GM21619 (cell line): ENCODE measurements around the gene DNAJB13.
A peak's percentile ranks its signal among the peaks of the same experiment; 100 is the strongest.
"Not testable (repeated sequence)": the region's sequence is repeated elsewhere in the genome, so short reads cannot be mapped to it uniquely, and the experiment has no call there.

Experiments used
- ATAC-seq: cut with Tn5 transposase; IDR thresholded peaks from one replicate; pipeline ENCODE4 v1.9.1; 2021; ENCODE audit not compliant: unreplicated experiment

DNAJB13 gene

GRCh38 chr11:73976451-73977151 lies 25.8 kb downstream of the DNAJB13 start:
- ATAC-seq = no peak

GRCh38 chr11:73977856-73978519 lies 27.2 kb downstream of the DNAJB13 start:
- no peak for ATAC-seq

DNA sequence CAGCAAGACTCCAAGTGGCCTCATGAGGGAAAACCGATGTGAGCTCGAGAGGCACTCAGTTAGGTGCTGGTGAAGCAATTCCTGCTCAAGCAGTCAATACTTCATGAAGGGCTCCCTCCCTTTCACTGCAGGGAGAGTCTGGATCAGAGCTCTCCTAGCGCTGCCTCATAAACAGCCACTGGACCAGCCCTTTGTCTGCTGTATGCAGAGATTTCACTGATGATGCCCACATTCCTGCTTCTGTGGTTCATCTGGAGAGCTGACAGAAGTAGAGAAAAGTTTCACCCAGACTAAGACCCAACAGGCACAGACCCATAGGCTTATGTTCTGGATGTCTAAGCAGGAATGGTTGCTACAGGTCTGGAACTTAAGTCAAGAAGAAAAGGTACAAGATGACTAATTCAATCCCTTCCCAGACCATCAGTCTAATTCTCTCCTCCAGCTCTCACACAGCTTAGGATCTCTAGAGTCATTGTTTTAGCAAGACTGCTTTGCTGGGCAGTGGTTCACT lies 27.8 kb downstream of the DNAJB13 start:
- no peak for ATAC-seq

- ATAC-seq = peak; percentile 38
Observed at GRCh38 chr11:73980001-73980961, 29.5 kb downstream of the DNAJB13 start.

- no peak for ATAC-seq
Observed at GRCh38 chr11:73981051-73981805, 30.4 kb downstream of the DNAJB13 start.

DNA sequence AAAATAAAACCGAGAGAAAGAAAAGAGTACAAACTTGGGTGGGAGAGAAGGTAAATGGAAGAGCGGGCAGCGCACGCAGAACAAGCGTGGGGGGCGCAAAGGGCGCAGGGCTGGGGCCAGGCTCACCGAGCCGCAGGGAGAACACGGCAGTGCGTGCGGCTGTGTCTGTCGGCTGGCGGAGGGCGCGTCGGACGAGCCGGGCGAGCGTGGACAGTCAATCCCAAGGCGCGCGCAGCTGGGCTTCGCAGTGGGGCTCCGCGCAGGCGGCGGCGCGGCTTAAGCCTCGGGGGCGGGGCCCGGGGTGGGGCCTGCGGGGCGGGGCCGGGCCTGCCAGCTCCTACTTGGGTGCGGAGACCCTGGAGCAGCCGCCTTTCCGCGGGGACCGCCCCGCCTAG lies 31.8 kb downstream of the DNAJB13 start, which contains the start of gene UCP2:
TSS of gene UCP2 (minus strand) at position 249 of the 395 bp plus-strand sequence. CDS start 4,465 bp downstream, outside the sequence.
- ATAC-seq = peak; percentile 52

GRCh38 chr11:73982990-73983740 lies 32.3 kb downstream of the DNAJB13 start:
- peak; percentile 69 for ATAC-seq

DNA sequence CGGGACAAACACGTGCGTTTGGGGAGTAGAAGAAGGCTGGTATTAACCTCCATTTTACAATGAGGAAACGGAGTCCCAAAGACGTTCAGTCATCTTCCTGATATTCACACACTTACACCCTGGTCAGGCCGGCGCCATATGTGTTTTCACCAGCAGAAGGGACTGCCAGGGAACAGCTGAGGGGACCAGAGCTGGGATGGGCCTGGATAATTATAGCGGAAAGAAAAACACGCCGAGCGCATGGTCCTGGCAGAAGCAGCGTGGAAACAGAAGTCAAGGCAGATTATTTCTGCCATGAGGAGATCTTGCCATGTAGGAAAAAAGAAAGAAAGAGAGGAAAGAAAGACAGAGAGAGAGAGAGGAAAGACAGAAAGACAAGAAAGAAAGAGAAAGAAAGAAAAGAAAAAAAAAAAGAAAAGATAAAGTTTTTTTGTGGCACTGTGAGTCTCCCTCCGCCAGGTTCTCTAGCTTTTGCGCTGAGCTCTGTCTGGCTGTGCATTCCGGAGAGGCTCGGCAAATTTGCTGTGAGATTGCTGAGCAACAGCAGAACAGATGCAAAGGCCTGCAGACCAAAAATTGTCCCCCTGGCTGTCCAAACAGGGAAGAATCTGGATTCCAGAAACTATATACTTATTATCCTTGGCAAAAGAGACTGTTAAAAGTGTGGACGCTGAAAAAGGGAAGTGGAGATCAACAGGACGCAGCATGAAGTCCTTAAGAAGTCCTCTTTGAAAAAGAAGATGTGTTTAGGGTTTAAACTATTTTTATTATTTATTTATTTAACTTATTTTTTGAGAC lies 33.1 kb downstream of the DNAJB13 start:
- no peak for ATAC-seq

GRCh38 chr11:73985661-73986060 lies 34.8 kb downstream of the DNAJB13 start:
- not testable (repeated sequence) for ATAC-seq

DNA sequence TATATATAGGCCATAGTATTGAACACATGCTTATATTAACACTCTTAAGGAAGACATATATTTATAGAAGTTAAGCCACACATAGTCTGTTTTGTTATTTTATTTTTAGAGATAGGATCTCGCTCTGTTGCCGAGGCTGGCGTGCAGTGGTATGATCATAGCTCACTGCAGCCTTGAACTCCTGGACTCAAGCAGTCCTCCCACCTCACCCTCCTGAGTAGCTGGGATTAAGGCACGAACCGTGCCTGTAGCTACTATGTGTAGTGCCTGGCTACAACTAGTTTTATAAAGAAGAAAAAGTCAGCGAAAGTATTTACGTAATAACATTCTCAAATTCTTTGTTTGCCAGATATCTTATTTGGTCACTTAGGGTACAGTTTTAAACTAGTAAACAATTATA lies 37.4 kb downstream of the DNAJB13 start:
- no peak for ATAC-seq

DNA sequence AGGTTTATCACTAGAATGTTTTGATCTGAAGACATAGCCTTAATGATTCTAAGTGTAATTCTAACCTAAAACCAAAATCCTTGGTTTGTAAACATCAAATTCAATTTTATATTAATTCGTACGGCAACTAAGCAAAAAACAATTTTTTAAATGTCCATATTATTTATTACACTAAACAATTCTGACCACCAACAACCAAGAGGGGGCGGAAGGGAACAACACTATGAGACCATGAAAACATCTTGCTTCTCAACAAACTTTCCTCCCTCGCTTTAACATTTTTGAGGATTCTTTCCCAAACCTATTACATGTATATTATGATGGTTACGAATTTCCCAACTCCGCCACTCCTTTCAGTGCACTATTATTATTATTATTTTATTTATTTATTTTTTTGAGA lies 38.3 kb downstream of the DNAJB13 start:
- ATAC-seq = no peak

DNA sequence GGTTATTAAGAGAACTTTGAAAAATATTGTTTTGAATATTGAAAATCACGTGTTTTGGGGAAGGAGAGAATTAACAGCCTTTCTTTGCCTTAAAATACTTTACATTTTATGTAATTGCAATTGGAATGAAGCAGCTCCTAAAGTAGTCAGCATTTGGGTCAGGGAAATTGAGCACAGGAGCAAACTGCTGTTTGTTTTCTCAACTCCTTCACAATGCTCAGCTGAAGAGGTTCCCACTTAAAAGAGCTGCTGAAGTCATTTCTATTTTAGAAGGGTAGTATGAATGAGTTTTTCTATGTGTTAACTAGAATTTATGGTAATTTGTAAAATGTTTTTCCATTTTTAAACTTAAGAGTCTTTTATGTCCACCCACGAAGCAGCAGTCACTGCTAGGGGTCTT lies 39.9 kb downstream of the DNAJB13 start:
- ATAC-seq = no peak

DNA sequence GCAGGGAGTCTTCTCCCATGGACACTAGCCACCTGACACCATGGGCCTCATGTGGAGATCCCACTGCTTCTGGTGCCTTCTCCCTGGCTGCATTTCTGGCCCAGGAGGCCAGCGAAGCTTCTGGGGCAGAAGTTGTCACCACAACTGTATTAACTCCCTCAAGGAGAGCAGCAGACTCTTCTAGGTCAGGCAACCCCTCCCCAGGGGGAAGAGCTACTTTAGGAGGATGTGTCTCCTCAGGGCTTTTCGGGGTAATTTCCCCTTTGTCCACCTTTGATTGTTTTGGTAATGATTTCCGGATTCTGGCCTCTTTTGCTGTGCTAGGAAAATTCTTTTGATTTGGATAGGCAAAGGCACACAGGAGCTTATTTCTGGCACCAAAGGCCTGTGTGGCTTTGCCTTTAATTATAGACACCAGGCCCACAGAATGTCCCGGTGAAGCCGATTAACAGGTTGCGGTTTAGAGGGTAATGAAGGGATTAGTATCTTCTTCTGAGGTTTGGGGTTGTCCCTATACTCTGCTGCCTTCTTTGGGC lies 40.7 kb downstream of the DNAJB13 start:
- ATAC-seq = no peak

DNA sequence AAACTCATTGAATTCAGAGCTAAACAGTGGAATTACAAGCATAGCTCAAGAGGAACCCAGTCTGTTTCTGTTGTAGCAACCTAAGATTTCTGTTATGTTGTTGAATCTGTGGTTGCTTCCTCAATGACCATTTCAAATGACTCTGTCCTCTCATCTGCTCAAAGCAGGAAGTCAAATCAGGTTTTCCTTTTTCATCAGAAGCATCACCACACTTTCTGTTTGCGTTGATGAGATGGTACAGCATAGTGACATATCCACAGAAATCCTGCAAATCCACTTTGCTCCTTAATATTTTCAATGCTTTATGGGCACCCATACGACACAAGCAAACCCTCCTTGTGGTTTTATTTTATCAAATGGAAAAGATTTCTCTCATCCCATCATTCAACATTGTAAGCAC lies 44.4 kb downstream of the DNAJB13 start:
- peak; percentile 51 for ATAC-seq

GRCh38 chr11:73995731-73996130 lies 44.9 kb downstream of the DNAJB13 start:
- ATAC-seq = peak; percentile 32

DNA sequence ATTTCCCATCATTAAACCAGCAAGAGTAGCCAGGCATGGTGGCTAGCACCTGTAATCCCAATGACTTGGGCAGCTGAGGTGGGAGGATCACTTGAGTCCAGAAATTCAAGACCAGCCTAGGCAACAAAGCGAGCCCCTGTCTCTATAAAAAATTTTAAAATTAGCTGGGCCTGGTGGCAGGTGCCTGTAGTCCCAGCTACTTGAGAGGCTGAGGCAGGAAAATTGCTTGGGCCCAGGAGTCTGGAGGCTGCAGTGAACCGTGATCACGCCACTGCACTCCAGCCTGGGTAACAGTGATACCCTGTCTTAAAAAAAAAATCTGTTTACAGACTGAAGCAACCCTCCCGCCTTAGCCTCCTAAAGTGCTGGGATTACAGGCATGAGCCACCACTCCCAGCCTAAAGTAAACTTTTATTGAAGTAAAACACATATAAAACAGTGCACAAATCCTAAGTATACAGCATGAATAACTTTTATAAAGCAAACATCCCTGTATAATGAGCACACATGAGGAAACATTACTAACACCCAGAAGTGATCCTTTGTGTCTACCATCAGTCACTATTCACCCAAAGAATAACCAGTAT lies 45.4 kb downstream of the DNAJB13 start:
- no peak for ATAC-seq

DNA sequence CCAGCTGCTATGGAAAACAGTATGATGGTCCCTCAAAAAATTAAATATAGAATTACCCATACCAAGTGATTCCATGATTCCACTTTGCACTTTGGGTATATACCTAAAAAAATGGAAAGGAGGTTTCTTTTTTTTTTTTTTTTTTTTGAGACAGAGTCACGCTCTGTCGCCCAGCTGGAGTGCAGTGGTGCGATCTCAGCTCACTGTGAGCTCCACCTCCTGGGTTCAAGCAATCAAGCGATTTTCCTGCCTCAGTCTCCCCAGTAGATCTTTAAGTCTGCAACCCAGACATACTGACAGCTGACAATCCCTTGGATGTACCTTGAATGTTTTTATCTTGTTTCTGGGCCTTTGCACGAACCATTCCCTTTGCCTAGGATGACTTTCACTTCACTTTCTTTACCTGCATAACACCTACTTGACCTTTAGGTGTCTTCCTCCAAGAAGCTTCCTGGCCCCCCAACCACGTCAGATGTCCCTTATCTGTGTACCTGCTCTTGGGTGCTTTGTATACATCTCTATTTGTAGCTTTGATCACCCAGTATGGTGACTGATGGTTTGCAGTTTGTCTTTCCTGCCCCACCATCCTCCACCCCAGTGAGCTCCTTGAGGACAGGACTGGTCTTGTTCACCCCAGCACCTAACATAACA lies 46.4 kb downstream of the DNAJB13 start:
- no peak for ATAC-seq
